Peyer's patch (tissue), 4 donors: ENCODE data around the gene MAGEB4. TPM values are rescaled to one million over a fixed set of nuclear protein-coding genes. Genes with fewer than 3 reads are reported as not detected.

Experiments used
- DNase-seq, 3 donors: peaks; one replicate each; pipeline ENCODE4 v3.0.0-alpha.2; 2017 to 2019
- H3K27ac ChIP-seq, 4 donors: fragments of 200-600 bp; sonication (generic); one replicate each; pipeline ENCODE4 v1.5.1; 2016 to 2019
- H3K27me3 ChIP-seq, 2 donors: fragments of 200-600 bp; sonication (generic); one replicate each; pipeline ENCODE4 v1.5.1; 2019
- H3K36me3 ChIP-seq, 3 donors: fragments of 200-600 bp; sonication (generic); one replicate each; pipeline ENCODE4 v1.5.1; 2016 to 2019
- H3K4me1 ChIP-seq, 4 donors: fragments of 200-600 bp; sonication (generic); one replicate each; pipeline ENCODE4 v1.5.1; 2016 to 2019
- H3K4me3 ChIP-seq, 4 donors: fragments of 200-600 bp; sonication (generic); 1 replicate in 3 of 4; 2 replicates in 1 of 4; pipeline ENCODE4 v1.5.1; 2016 to 2019; ENCODE audit warnings: mild to moderate bottlenecking in 1 of 4
- H3K9me3 ChIP-seq, 4 donors: fragments of 200-600 bp; sonication (generic); one replicate each; pipeline ENCODE4 v1.5.1; 2016 to 2019; ENCODE audit warnings: mild to moderate bottlenecking in 1 of 4
- POLR2A ChIP-seq, 2 donors: fragments of 450-650 bp; IDR thresholded peaks; one replicate each; pipeline ENCODE4 v1.5.1; 2017; ENCODE audit warnings: antibody characterized with exemption in 2 of 2, mild to moderate bottlenecking in 2 of 2, moderate library complexity in 2 of 2
- total RNA-seq, 4 donors: library from RNA; depleted of rRNA; stranded (reverse); fragments of >200 nt; gene quantifications; one replicate each; pipeline ENCODE4 v1.1.0, GENCODE V29; 2016
- TF ChIP-seq, protein P1 (sequence below), 6 experiments: fragments of 450-650 bp in 4 of 6; fragments of 200-600 bp in 2 of 6; sonication (generic) in 1 of 6; IDR thresholded peaks; one replicate each; pipeline ENCODE4 v1.5.1; 2017 to 2019; ENCODE audit warnings: antibody characterized with exemption in 6 of 6, mild to moderate bottlenecking in 3 of 6, moderate library complexity in 1 of 6

MAGEB4 gene
- total RNA-seq, 4 donors from 2014 or later: not detected

DNA sequence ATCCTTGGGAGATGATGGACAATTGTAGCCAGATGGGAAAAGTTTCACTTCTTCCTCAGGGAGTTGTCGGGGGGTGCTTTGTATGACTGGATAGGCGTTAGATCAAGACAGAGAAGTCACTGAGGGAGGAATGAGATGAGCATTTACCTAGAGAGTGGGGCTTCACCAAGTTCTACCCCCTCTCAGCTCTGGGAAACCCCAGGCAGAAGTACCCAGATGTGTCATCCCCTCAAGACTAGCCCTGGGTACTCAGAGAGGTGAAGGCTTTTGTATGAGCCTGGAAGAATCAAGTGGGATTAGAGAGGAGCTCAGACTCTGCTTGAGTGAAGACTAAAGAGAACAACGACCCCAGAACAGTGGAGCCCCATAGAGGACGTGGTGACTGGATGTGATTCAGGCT is 7.1 kb downstream of the MAGEB4 start:
- Histone ChIP-seq H3K36me3 (no peaks in the 10 kb centered on the region), H3K9me3 (no peaks in the 10 kb centered on the region), H3K27me3 (no peaks in the 10 kb centered on the region), H3K4me3 (no peak overlapping the region), H3K4me1 (no peaks in the 10 kb centered on the region), H3K27ac (no peak overlapping the region)
- TF ChIP-seq POLR2A (IDR thresholded peaks at IDR 0.05): no peak
- DNase-seq: no peak

DNA sequence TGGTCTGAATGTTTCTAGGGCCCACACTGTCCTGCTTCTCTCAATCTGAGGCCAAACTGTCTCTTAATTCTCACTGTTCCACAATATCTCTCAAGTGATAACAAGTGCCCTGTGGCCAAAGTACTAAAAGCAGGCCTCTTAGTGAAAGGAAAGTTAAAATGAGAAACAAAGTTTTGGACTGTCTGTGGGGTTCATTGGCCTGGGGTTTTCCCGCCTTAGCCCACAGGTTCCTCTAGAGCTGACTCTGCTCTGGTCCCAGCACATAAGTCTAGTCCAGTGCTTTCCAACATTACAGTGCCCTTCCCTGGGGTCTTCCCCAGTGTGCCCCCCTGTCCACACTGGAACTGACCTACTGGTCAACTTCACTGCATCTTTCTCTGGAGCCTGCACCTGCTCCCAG is 11.5 kb downstream of the MAGEB4 start:
- Histone ChIP-seq H3K4me1 (no peaks in the 10 kb centered on the region), H3K27ac (no peak overlapping the region), H3K4me3 (no peak overlapping the region), H3K27me3 (no peaks in the 10 kb centered on the region), H3K36me3 (no peaks in the 10 kb centered on the region), H3K9me3 (no peaks in the 10 kb centered on the region)
- no peak for DNase-seq
- TF ChIP-seq POLR2A (IDR thresholded peaks at IDR 0.05): no peak
- TF ChIP-seq, protein P1, sequence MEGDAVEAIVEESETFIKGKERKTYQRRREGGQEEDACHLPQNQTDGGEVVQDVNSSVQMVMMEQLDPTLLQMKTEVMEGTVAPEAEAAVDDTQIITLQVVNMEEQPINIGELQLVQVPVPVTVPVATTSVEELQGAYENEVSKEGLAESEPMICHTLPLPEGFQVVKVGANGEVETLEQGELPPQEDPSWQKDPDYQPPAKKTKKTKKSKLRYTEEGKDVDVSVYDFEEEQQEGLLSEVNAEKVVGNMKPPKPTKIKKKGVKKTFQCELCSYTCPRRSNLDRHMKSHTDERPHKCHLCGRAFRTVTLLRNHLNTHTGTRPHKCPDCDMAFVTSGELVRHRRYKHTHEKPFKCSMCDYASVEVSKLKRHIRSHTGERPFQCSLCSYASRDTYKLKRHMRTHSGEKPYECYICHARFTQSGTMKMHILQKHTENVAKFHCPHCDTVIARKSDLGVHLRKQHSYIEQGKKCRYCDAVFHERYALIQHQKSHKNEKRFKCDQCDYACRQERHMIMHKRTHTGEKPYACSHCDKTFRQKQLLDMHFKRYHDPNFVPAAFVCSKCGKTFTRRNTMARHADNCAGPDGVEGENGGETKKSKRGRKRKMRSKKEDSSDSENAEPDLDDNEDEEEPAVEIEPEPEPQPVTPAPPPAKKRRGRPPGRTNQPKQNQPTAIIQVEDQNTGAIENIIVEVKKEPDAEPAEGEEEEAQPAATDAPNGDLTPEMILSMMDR (IDR thresholded peaks at IDR 0.05): no peak

DNA sequence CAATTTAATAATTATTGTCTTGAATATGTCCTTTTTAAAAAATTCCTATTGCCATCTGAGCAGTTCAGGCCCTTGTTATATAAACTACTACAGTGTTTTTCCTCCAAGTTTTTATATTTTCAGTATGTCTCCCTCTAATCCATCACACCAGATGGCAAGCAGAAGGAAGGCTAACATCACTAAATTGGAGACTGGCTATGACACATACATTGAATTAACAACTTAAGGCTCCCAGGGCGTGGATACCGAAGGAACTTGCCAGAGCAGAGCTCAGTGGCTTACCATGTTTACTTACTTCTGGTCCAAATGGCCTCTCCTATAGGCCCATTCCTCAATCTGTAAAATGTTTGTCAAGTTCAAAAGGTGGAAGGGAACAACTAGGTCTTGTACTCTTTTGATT is 18.1 kb downstream of the MAGEB4 start:
- no peak overlapping the region for H3K27ac ChIP-seq
- H3K4me1 ChIP-seq: no peaks in the 10 kb centered on the region
- DNase-seq: no peak
- H3K9me3 ChIP-seq: no peaks in the 10 kb centered on the region
- H3K4me3 ChIP-seq: no peak overlapping the region
- H3K27me3 ChIP-seq: no peaks in the 10 kb centered on the region
- TF ChIP-seq POLR2A (IDR thresholded peaks at IDR 0.05): no peak
- TF ChIP-seq, protein P1 (IDR thresholded peaks at IDR 0.05): no peak
- H3K36me3 ChIP-seq: no peaks in the 10 kb centered on the region

DNA sequence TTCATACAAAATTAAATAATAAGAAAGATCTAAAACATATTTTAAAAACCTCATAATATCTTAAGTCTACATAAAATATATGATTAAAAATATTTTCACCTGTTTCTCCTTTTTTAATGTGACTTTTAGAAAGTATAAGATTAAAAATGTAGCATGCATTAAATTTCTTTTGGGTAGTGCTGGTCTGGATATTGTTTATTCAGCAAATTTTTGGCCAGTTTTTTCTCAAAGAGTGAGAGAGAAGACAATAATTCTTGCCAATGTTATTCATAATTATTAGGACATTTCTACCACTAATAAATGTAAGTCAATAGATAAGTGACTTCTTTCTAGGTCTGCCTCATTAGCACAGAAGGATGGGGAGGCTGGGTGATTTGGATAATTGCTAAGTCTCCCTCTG is 19.2 kb downstream of the MAGEB4 start:
- Histone ChIP-seq H3K9me3 (no peaks in the 10 kb centered on the region), H3K27me3 (no peaks in the 10 kb centered on the region), H3K4me3 (no peak overlapping the region), H3K27ac (no peak overlapping the region), H3K4me1 (no peaks in the 10 kb centered on the region), H3K36me3 (no peaks in the 10 kb centered on the region)
- no peak for TF ChIP-seq POLR2A (IDR thresholded peaks at IDR 0.05)
- DNase-seq: no peak

DNA sequence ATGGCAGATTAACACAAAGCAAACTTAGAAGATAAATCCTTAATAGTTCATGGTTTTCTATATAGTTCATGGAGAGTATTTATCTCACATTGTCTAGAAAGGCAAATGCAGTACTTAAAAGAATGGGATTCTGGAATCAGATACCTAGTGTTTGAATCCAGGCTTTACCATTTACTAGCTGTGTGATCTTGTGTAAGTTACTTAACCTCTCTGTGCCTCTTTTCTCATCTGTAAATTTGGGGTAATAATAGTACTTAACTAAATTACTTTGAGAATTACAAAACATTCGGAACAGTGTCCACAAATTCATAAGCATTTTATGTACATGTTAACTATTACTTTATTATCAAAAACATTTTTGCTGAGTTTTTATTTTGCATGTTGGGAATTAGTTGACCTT is 21.0 kb downstream of the MAGEB4 start:
- H3K27me3 ChIP-seq: no peaks in the 10 kb centered on the region
- TF ChIP-seq, protein P1 (IDR thresholded peaks at IDR 0.05): no peak
- no peak for TF ChIP-seq POLR2A (IDR thresholded peaks at IDR 0.05)
- H3K36me3 ChIP-seq: no peaks in the 10 kb centered on the region
- no peak overlapping the region for H3K4me3 ChIP-seq
- no peaks in the 10 kb centered on the region for H3K9me3 ChIP-seq
- H3K27ac ChIP-seq: no peak overlapping the region
- no peaks in the 10 kb centered on the region for H3K4me1 ChIP-seq
- no peak for DNase-seq

DNA sequence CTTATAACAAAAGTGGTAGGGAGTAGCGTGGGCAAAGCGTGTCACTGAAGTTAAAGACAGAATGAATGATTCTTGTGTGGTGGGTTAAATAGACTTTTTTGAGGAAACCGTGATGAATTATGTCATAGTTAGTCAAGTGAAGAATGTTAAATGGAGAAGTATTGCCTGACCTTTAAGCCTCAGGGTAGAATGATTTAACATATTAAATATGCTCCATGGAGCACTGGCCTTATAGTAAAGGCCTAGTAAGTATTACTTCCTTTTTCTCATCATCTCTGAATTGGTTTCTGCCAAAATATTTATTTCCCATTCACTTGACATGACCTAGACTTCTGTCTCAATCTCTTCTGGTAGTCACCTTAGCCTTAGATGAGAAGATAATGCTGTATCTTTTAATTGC is 28.8 kb downstream of the MAGEB4 start:
- no peaks in the 10 kb centered on the region for H3K27me3 ChIP-seq
- no peak for DNase-seq

DNA sequence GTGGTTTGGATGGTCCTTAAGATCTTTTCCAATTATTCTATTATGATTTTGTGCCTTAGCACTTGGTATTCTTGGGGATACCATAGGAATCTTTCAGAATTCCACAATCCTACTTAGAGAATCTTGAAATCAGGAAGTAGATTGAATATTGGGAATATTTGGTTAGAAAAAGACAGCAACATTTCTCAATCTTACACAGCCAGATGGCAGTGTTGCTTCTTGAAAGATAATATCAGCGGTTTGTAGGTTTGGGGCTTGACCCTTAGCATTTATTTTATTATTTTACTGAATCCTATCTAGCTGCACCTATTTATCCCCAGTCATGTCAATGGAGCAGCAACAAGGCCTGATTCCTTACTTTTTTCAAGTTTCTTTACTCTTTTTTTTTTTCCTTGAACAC is 33.7 kb downstream of the MAGEB4 start:
- Histone ChIP-seq H3K27ac (no peak overlapping the region), H3K9me3 (no peaks in the 10 kb centered on the region), H3K27me3 (no peaks in the 10 kb centered on the region), H3K36me3 (no peaks in the 10 kb centered on the region), H3K4me3 (no peak overlapping the region), H3K4me1 (no peaks in the 10 kb centered on the region)
- TF ChIP-seq, protein P1 (IDR thresholded peaks at IDR 0.05): no peak
- no peak for TF ChIP-seq POLR2A (IDR thresholded peaks at IDR 0.05)
- no peak for DNase-seq

More for the DNA sequence above, 28.8 kb downstream of the MAGEB4 start:
- no peak overlapping the region for H3K27ac ChIP-seq
- no peaks in the 10 kb centered on the region for H3K9me3 ChIP-seq
- TF ChIP-seq, protein P1 (IDR thresholded peaks at IDR 0.05): no peak
- no peak for TF ChIP-seq POLR2A (IDR thresholded peaks at IDR 0.05)
- H3K36me3 ChIP-seq: no peaks in the 10 kb centered on the region
- no peak overlapping the region for H3K4me3 ChIP-seq
- H3K4me1 ChIP-seq: no peaks in the 10 kb centered on the region
